Measurements from ENCODE around the gene CTNNA1.

DNA sequence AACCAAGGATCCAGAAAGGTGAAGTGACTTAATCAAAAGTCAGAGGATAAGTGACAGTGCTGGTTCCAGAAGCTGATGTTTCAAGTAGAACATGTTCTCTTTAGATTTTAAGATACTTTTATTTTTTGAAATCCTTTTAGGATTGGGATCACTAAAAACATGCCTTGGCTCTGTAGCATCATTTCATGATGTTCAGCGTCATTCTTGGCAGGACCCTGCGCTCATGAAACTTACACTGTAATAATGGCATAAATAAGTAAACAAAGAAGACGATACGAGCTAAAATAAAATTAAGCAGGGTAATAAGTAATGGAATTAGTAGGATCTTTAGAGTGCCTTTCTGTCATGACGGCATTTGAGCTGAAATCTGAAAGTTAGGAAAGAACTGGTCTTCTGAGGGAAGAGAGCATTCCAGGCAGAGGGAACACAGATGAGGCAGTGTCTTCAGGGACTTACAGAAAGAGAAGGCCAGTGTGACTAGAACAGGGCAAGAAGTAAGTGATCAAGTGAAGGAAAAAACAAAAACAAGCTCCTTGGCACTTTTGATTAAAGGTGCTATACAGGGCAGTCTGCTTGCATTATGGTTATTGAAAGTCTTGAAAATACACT is 19.9 kb downstream of the CTNNA1 start:
- TF ChIP-seq, protein P1, sequence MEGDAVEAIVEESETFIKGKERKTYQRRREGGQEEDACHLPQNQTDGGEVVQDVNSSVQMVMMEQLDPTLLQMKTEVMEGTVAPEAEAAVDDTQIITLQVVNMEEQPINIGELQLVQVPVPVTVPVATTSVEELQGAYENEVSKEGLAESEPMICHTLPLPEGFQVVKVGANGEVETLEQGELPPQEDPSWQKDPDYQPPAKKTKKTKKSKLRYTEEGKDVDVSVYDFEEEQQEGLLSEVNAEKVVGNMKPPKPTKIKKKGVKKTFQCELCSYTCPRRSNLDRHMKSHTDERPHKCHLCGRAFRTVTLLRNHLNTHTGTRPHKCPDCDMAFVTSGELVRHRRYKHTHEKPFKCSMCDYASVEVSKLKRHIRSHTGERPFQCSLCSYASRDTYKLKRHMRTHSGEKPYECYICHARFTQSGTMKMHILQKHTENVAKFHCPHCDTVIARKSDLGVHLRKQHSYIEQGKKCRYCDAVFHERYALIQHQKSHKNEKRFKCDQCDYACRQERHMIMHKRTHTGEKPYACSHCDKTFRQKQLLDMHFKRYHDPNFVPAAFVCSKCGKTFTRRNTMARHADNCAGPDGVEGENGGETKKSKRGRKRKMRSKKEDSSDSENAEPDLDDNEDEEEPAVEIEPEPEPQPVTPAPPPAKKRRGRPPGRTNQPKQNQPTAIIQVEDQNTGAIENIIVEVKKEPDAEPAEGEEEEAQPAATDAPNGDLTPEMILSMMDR (IDR thresholded peaks at IDR 0.05 in 4 of 5, conservative IDR thresholded peaks at IDR 0.05 in 1 of 5): no peak
- TF ChIP-seq POLR2A (IDR thresholded peaks at IDR 0.05): no peak
